ENCODE measurements around the gene GNG12.

GNG12 gene

GRCh38 chr1:67780637-67781036 is 52.6 kb downstream of the GNG12 start:
- no peak for DNase-seq

GRCh38 chr1:67777440-67777839 is 55.8 kb downstream of the GNG12 start:
- DNase-seq: no peak

DNA sequence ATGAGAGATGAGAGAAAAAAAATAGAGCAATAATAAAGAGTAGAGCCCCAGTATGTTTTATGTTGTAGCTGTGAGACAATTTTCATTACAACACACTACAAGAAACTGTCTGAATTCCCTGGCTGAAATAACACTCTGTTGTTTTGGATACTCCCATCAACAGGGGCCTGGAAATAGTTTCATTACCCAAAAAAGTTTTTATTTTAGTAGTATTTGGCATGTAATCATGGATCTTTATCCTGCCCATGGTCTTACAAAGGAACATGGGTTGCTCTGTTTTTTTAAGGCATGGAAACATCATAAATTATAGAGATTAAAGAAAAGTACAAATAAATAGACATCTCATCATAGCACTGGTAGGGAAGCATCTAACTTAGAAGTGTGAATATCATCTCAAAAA is 56.3 kb downstream of the GNG12 start:
- no peak for DNase-seq

- DNase-seq: no peak
Observed at GRCh38 chr1:67773462-67773861, 59.8 kb downstream of the GNG12 start.

DNA sequence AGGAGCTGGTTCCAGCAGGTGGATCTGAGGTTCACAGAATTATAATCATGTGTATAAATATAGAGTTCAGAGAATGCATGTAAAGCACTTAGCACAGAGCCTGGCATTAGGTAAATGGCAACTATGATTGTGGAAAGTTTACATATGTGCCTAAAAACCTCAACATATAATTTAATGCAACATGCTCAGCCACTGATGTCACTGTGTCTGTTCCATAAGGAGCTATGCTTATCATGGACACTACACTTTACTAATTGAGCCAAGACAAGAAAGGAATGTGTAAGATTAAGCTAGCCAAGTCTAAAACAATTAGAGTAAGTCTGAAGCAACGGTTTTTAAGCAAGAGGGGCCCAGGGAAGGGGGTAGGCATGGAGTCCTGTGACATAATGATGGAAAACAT is 61.5 kb downstream of the GNG12 start:
- DNase-seq: no peak

DNA sequence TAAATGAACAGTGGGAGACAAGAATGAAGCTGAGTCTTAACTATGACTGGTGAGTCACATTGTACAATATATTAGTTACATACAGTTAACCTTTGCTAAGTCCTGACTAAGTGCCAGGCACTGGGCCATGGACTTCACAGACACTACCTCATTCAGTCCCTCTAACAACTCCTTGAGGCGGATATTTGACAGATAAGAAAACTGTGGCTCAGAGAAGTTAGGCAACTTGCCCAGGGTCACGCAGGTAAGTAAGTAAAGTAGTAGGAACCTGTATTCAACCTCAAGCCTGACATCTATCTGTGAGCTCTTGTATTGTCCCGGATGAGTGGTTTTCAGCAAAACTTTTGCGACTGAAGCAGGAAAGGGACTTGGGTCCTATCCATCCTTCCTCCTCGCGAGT is 62.1 kb downstream of the GNG12 start:
- no peak for DNase-seq

- no peak for DNase-seq
Observed at GRCh38 chr1:67769633-67770256, 63.5 kb downstream of the GNG12 start.

DNA sequence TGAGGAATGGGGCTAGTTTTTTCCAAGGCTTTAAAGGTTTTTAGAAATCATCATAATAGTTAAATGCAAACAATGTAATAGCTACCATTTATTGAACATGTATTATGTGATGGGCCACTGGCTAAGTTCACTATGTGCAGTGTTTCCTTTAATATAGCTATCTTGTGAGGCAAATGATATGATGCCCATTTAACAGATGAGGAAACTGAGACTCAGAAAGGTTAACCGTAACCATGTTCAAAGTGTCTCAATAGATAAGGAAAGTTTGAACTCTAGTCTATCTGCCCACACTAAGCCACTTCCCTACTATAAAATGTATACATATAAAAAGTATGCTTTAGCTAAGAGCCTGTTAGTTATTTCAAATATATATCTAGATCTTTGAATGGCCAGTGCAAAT is 64.8 kb downstream of the GNG12 start:
- no peak for DNase-seq

DNA sequence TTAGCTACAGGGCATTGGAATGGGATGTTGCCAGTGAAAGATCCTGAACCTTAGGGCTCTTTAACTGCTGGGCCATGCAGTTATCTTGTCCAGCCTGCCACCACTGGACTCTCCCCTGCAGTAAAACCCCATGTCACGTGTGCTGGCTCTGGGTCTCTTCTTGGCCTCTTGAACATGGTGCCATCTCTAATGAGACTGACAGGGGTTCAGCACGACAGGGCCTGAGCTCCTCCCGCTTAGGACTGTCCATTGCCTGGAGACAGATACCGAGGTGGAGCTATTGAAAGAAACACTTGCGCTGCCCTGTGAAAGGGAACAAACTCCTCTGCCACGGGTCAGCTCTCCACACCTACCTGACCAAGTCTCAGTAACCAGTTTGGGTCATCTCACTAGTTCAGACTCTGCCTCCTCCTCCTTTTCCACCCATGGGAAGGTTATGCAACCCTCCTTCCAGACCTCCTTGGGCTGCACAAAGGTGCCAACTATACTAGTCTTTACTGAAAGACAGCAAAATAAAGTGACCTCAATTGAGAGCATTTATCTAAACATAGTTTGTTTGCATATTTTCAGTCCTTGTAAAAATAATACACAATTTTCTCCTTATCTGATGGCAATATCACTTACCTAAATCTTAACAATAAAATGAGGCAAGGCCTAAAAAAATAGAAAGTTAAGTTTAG is 66.0 kb downstream of the GNG12 start:
- no peak for DNase-seq

DNA sequence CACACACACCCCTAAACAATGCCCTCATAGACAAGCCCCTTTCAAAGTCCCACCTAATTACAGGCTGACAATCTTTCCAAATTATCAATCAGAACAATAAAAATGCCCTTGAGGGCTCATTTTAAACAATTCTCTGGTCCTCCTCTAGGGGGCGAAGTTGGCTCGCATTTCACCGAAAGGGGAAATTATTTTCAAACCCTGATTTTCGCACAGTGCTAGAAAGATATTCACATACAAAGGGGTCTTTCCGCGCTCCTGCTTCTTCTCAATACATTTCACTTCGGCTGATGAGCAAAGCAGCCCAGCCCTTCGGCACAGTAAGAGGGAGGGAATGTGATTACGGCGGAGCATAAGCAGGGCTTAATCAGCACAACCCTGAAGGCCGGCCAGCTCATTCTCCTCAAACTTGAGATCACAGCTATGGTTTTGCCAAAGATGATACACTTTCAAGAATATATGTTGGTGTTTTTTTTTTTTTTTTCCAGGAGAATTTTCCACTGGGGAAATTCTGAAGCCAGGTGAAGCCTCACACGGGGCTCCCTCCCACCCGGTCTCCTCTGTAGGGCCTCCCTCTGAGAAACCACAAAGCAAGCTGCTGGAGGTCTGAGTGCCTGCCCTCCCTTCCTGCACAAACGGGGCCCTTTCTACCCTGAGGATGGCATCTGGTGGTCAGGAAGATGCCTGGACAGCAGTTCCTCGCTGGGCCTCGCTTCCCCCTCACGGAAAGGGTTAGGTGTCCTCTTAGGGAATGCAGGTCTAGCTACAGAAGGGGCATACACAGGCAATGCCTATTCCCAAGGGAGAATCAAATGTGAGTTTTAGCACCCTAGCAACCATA is 66.9 kb downstream of the GNG12 start:
- no peak for DNase-seq

GRCh38 chr1:67764633-67765032 is 68.6 kb downstream of the GNG12 start:
- DNase-seq: no peak

GRCh38 chr1:67761730-67762129 is 71.5 kb downstream of the GNG12 start:
- DNase-seq: no peak

- no peak for DNase-seq
Observed at GRCh38 chr1:67761091-67761490, 72.2 kb downstream of the GNG12 start.

DNA sequence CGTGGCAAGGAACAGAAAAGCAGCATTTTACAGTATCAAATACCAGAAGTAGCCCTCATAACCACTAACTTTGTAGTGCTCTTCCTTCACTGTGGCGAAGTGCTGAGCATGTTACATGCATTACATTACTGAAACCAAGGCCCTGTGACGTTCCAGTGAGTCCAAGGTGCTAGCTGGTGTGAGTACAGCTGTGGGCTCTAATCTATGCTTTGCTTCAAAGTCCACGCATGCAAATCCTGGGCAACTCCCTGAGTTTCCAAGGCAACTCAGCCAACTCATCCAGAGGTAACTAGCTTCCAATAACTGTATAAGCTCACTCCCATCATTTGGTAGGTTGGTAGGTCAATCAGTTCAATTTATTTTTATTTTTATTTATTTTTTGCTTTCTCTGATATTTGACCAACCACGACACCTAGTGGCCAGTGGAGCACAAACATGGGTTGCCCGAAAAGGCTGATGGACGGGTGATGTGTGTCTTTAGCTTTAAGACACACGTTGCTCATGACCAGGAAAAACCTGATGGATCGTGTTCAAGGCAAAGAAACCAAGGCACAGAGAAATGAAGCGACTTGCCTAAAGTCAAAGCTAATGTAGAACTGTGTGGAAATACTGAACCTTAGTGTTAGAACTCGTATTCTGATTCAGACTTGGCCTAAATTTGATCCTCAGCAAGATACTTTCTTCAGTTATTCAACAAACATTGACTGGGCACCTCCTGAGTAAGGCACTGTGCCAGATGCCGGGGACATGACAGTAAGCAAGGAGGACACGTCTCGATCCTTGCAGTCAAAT is 73.0 kb downstream of the GNG12 start:
- DNase-seq: no peak

GRCh38 chr1:67759692-67760029 is 73.6 kb downstream of the GNG12 start:
- no peak for DNase-seq

DNA sequence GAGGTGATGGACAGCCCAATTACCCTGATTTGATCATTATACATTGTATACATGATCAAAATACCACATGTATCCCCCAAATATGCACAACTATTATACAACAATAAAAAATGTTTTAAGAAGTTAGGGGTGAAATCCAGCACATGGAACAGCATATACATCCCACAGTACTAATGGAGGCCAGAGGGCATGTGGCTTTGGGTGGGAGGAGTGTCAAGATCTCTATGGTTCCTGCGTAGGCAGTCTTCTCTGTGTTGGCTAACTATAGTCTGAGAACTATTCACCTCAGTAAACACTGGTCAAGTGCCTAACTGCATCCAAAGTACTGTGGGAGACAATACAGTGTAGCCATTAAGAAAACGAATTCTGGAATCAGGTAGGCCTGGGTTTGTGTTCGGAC is 74.2 kb downstream of the GNG12 start:
- no peak for DNase-seq

DNA sequence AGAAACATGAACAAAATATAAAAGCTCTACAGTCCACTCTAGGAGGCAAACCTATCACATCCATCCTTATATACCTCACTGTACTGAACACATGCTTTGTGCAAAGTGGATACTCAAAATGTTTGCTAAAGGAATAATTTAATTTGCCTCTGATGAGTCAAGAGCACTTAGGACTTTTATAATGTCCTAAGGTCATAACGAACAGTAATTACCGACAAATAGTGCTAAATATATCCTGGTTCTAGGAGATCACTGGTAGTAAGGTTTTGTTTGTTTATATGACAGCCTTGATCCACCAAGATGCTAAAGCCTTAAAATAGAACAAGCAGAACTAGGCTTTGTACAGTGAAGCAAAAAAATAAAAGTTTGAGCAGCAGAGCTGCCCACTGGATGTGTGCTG is 77.6 kb downstream of the GNG12 start:
- no peak for DNase-seq

GRCh38 chr1:67755160-67755559 is 78.1 kb downstream of the GNG12 start:
- DNase-seq: no peak

DNA sequence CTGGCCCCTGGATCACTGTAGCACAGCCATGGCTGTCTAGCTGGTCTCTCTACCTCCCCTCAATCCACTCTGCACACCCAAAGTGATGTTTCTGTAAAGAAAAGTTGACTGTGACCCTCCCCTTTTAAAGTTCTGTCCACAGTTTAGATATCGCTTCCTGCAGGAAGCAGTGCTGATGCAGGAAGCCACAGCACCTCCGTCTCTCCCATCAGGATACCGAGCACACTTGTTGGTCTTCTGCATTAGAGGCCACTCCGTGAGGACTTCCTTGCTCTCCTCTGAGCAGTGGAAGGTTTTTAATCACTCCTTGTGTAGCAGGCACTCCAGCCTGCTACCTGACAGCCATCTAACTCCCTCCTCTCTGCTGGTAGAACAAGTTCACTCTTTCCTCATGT is 78.7 kb downstream of the GNG12 start:
- DNase-seq: no peak

DNA sequence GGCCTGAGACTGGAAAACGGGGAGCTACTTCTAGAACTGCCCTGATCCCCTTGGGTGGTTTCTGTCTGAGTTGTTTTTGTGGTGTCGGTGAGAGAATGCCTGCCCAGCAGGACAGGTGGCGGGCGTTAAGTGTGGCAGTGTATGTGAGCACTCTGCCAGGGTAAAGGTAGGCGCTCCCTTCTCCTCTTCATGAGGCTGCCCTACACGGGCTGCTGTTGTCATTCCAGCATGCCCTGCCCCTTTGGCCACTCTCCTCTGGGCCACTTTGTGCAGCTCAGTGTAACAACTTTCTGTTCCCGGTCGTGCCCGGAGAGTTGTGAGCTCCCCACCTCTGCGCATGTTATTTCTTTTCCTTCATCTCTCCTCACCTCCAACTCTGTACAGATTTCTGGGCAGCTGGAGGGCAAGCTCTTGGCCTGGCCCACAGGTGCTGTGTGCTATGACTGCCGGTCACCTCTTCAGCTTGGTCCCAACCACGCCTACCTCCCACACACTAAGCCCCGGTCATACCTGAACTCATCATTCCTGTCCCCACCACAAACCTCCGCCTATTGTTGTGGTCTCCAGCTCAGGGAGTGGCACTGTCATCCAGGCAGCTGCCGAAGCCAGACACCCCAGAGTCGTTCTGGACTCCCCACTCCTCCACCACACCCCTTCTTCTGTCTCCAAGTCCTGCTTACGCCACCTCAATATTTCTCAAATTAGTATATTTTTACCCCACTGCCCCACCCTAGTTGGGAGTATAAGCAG is 79.3 kb downstream of the GNG12 start:
- no peak for DNase-seq

GRCh38 chr1:67752306-67752705 is 81.0 kb downstream of the GNG12 start:
- no peak for DNase-seq

DNA sequence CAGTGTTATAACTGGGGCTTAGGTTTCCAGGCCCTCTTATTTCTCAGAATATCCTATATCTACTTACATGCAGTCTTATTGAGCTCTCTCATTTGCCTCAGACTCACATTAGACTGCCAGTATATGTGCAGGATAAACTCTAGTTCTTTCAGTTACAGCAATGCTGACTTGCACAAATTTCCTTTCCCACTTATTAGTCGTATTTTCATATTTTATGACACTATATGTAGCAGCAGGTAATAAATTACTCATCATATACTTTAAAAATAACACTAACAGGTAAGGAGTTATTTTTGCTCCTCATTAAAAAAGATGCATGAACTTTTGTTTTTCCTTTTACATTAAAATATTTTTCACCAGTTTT is 82.6 kb downstream of the GNG12 start:
- DNase-seq: no peak

All from activated gamma-delta T cell (primary cell).